Activated CD8-positive, alpha-beta T cell treated with anti-CD3 and anti-CD28 coated beads for 36 hours (primary cell): ENCODE results near the gene QSER1. TPM values are rescaled to one million over a fixed set of nuclear protein-coding genes. Genes with fewer than 3 reads are reported as not detected.

ENCODE experiments used
- ATAC-seq: fragments of 200-7000 bp; cut with Tn5 transposase; one replicate; pipeline ENCODE4 v1.10.0; 2021; ENCODE audit warnings: mild to moderate bottlenecking, moderate library complexity
- CTCF ChIA-PET: fragments of 350-600 bp; sonication (Branson Sonifier 250); formaldehyde crosslinking; loops from one replicate; lab custom pipeline; 2021; ENCODE audit warnings: antibody characterized with exemption; lab: Charles Lee
- POLR2A ChIA-PET: fragments of 350-600 bp; sonication (Branson Sonifier 250); formaldehyde crosslinking; loops from one replicate; lab custom pipeline; 2021; ENCODE audit warnings: antibody characterized with exemption; lab: Charles Lee
- DNase-seq: peaks from one replicate; pipeline ENCODE4 v3.0.0-alpha.2; 2020
- H3K27ac Mint-ChIP-seq: one replicate; pipeline ENCODE4 v1.8.0; 2021; ENCODE audit warnings: mild to moderate bottlenecking, mixed read lengths
- H3K27me3 Mint-ChIP-seq: one replicate; pipeline ENCODE4 v1.8.0; 2021; ENCODE audit warnings: mixed read lengths
- H3K36me3 Mint-ChIP-seq: one replicate; pipeline ENCODE4 v1.8.0; 2021; ENCODE audit warnings: low read depth, mixed read lengths
- H3K4me1 Mint-ChIP-seq: one replicate; pipeline ENCODE4 v1.8.0; 2021; ENCODE audit warnings: low read depth, mixed read lengths
- H3K4me3 Mint-ChIP-seq: one replicate; pipeline ENCODE4 v1.8.0; 2021; ENCODE audit warnings: mild to moderate bottlenecking, moderate library complexity, mixed read lengths
- H3K9me3 Mint-ChIP-seq: one replicate; pipeline ENCODE4 v1.8.0; 2021; ENCODE audit warnings: mixed read lengths
- intact Hi-C: fragments of 100-400 bp; cut with micrococcal nuclease; formaldehyde crosslinking; loops from one replicate; pipeline ENCODE4 v1.10.0; 2022
- total RNA-seq, 2 experiments: library from RNA; stranded (reverse); gene quantifications; one replicate each; pipeline ENCODE4 v1.2.3, GENCODE V29; 2021
- TF ChIP-seq, protein P1 (sequence below): fragments of 200-600 bp; IDR thresholded peaks from one replicate; pipeline ENCODE4 v1.8.0; 2022; ENCODE audit warnings: antibody characterized with exemption, mild to moderate bottlenecking

QSER1 gene
- total RNA-seq, 2 experiments from 2014 or later = 10.5 to 11.2 TPM

DNA sequence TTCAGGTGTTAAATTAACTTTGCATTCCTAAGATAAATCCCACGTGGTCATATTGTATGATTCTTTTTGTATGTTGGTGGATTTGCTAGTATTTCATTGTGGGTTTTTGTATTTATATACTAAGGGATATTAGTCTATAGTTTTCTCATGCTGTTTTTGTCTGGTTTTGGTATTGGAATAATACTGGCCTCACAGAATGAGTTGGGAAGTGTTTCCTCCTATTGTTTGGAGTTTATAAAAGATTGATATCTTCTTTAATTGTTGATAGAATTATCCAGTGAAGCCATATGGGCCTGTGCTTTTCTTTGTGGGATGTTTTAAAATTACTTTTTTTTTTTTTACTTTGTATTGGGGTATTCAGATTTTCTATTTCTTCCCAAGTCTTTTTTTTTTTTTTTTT, 59.8 kb downstream of the QSER1 start:
- Mint-ChIP-seq H3K27ac (no peak overlapping the region), H3K9me3 (peaks cover 3% of the 10 kb centered on the region), H3K36me3 (peaks cover 12% of the 10 kb centered on the region), H3K27me3 (no peaks in the 10 kb centered on the region), H3K4me1 (peaks cover 2% of the 10 kb centered on the region), H3K4me3 (no peak overlapping the region)
- TF ChIP-seq, protein P1, sequence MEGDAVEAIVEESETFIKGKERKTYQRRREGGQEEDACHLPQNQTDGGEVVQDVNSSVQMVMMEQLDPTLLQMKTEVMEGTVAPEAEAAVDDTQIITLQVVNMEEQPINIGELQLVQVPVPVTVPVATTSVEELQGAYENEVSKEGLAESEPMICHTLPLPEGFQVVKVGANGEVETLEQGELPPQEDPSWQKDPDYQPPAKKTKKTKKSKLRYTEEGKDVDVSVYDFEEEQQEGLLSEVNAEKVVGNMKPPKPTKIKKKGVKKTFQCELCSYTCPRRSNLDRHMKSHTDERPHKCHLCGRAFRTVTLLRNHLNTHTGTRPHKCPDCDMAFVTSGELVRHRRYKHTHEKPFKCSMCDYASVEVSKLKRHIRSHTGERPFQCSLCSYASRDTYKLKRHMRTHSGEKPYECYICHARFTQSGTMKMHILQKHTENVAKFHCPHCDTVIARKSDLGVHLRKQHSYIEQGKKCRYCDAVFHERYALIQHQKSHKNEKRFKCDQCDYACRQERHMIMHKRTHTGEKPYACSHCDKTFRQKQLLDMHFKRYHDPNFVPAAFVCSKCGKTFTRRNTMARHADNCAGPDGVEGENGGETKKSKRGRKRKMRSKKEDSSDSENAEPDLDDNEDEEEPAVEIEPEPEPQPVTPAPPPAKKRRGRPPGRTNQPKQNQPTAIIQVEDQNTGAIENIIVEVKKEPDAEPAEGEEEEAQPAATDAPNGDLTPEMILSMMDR = no peak
- intact Hi-C loops = no loop called here
- ATAC-seq (no peak), DNase-seq (no peak)
- POLR2A ChIA-PET = no interaction called here
- CTCF ChIA-PET = interaction anchor here (1.1 kb wide), 1 partner anchor 113 kb away, joined by 3 read pairs; no protein-coding TSS in a partner anchor

DNA sequence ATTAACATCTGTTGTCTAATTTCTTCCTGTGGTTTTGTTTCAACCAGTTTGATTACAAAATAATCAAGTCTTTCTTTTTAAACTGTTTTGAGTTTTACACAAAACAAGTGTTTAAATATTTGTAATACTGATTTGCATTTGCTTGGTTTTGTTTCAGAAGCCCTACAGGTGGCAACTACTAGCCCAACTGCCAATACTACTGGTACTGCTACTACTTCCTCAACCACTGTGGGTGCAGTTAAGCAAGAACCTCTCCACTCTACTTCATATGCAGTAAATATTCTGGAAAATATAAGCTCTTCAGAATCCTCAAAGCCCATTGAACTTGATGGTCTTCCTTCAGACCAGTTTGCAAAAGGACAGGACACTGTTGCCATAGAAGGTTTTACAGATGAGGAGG, 61.1 kb downstream of the QSER1 start:
- Mint-ChIP-seq H3K4me1 (no peaks in the 10 kb centered on the region), H3K4me3 (no peak overlapping the region), H3K27ac (no peak overlapping the region), H3K36me3 (peaks cover 5% of the 10 kb centered on the region), H3K27me3 (no peaks in the 10 kb centered on the region), H3K9me3 (no peaks in the 10 kb centered on the region)
- ChIA-PET POLR2A (interaction anchor here (0.6 kb wide), 1 partner anchor 59 kb away, joined by 3 read pairs; no protein-coding TSS in a partner anchor), CTCF (no interaction called here)
- no peak for ATAC-seq
- intact Hi-C loops = no loop called here
- TF ChIP-seq, protein P1 = no peak
- DNase-seq = no peak

DNA sequence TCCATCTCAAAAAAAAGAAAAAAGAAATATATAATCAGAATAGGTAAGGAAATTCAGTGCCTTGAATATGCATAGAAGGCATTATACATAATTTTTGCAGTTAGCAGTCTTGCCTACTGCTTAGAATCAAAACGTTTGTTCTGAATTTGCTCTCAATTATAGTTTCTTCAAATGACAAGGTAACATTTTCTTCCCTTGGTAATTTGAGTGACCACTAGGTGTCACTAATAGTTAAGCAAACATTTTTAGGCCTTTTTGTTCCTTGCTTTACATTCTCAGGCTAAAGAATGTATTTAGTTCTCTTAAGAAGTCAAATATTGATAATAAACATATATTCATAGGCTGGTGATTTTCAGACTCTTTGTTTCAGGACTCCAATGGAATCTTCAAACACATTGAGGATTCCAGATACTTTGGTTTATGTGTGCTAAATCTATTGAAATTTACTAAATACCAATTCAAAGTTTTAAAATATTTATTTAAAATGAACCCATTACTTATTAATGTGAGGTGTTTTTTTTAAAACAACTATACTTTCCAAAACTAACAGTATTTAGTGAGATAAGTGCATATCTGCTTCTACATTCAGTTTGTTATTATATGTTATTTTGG, 68.0 kb downstream of the QSER1 start:
- Mint-ChIP-seq H3K36me3 (peaks cover 19% of the 10 kb centered on the region), H3K9me3 (no peaks in the 10 kb centered on the region), H3K27me3 (no peaks in the 10 kb centered on the region), H3K4me3 (no peak overlapping the region), H3K27ac (no peak overlapping the region), H3K4me1 (peaks cover 10% of the 10 kb centered on the region)
- CTCF ChIA-PET = interaction anchor here (0.9 to 3.7 kb wide), 7 partner anchors 12 to 154 kb away, joined by 3 to 51 read pairs (median 5); partner anchors contain the start of gene TCP11L1
- DNase-seq (no peak), ATAC-seq (no peak)
- intact Hi-C loops = loop anchor here (1.0 to 10.0 kb wide), 2 partner anchors 105 to 204 kb away; partner anchors contain the start of gene CSTF3
- POLR2A ChIA-PET = no interaction called here
- TF ChIP-seq, protein P1 = peak; percentile 71

DNA sequence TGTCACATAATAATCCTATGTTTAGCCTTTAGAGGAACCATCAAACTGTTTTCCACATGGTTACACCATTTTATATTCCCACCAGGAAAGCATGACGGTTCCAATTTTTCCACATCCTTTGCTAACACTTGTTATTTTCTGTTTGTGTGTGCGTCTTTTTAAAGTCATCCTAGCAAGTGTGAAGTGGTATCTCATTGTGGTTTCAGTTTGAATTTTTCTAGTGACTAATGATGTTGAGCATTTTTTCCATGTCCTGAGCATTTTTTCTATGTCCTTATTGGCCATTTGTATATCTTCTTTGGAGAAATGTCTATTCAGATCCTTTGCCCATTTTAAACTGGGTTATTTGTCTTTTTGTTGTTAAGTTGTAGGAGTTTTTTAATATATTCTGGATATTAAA, 69.4 kb downstream of the QSER1 start:
- no peaks in the 10 kb centered on the region for H3K27me3 Mint-ChIP-seq
- no peak for ATAC-seq
- DNase-seq = no peak
- H3K9me3 Mint-ChIP-seq = no peaks in the 10 kb centered on the region
- TF ChIP-seq, protein P1 = no peak
- ChIA-PET POLR2A (interaction anchor here (0.6 kb wide), 1 partner anchor 1034 kb away, joined by 3 read pairs; no protein-coding TSS in a partner anchor), CTCF (interaction anchor here (0.9 to 2.3 kb wide), 4 partner anchors 99 to 153 kb away, joined by 3 to 51 read pairs (median 4); no protein-coding TSS in a partner anchor)
- H3K36me3 Mint-ChIP-seq = peaks cover 22% of the 10 kb centered on the region
- H3K27ac Mint-ChIP-seq = no peak overlapping the region
- intact Hi-C loops = loop anchor here (10.0 kb wide), 1 partner anchor 203 kb away; the partner anchor contains the start of gene CSTF3
- peaks cover 10% of the 10 kb centered on the region for H3K4me1 Mint-ChIP-seq
- no peak overlapping the region for H3K4me3 Mint-ChIP-seq

DNA sequence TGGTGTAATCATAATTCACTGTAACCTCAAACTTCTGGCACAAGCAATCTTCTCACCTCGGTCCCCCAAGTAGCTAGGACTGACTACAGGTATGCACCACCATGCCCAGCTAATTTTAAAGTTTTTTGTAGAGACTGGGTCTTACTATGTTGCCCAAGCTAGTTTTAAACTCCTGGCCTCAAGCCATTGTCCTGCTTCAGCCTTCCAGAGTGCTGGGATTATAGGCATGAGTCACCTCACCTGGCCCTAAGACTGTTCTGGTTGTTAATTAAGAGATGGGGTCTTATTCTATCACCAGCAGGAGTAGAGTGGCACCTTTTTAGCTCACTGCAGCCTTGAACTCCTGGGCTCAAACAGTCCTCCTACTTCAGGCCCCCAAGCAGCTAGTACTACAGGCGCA, 71.1 kb downstream of the QSER1 start:
- TF ChIP-seq, protein P1 = no peak
- intact Hi-C loops = loop anchor here (10.0 kb wide), 1 partner anchor 201 kb away; the partner anchor contains the start of gene CSTF3
- Mint-ChIP-seq H3K4me3 (no peak overlapping the region), H3K9me3 (no peaks in the 10 kb centered on the region), H3K27me3 (no peaks in the 10 kb centered on the region), H3K4me1 (peaks cover 10% of the 10 kb centered on the region), H3K27ac (no peak overlapping the region), H3K36me3 (peaks cover 28% of the 10 kb centered on the region)
- ATAC-seq = no peak
- DNase-seq = no peak
- CTCF ChIA-PET = interaction anchor here (1.4 to 10.1 kb wide), 2 partner anchors 100 to 154 kb away, joined by 3 to 80 read pairs; no protein-coding TSS in a partner anchor
- POLR2A ChIA-PET = interaction anchor here (0.6 kb wide), 1 partner anchor 65 kb away, joined by 3 read pairs; no protein-coding TSS in a partner anchor
